Measurements from ENCODE around the gene ZCCHC2. TPM values are rescaled to one million over a fixed set of nuclear protein-coding genes. Genes with fewer than 3 reads are reported as not detected.

Gene ZCCHC2
- total and polyA plus RNA-seq, 9 of the 15 experiments (the other 6 are each of a cell fraction or from before 2014, with no cell fraction given), result 1.0 to 9.2 (median 6.0) TPM

- TF ChIP-seq ZNF280B (CRISPR knock-in tag; IDR thresholded peaks at IDR 0.05) (no peak), ATF3 (IDR thresholded peaks at IDR 0.05) (no peak), ATF3 (CRISPR knock-in tag; conservative IDR thresholded peaks at IDR 0.05) (no peak), ARID2 (IDR thresholded peaks at IDR 0.05) (no peak), SMARCA5 (IDR thresholded peaks at IDR 0.05) (no peak), BRD9 (IDR thresholded peaks at IDR 0.05; ENCODE audit: low read depth, partially characterized antibody) (no peak), CREB1 (IDR thresholded peaks at IDR 0.05) (no peak), CREB1 (CRISPR knock-in tag; IDR thresholded peaks at IDR 0.05) (no peak), CBX2 (IDR thresholded peaks at IDR 0.05; ENCODE audit: insufficient read depth, low read length, poor library complexity, severe bottlenecking) (no peak), NFE2 (IDR thresholded peaks at IDR 0.05; ENCODE audit: low read depth) (no peak)
Observed at GRCh38 chr18:62612289-62612645, 89.4 kb downstream of the ZCCHC2 start (continued).

GRCh38 chr18:62612776-62613175, 90.0 kb downstream of the ZCCHC2 start:
- POLR2A ChIA-PET, result no interaction called here
- Histone ChIP-seq H3K36me3 (ENCODE audit: control insufficient read depth, insufficient read depth, low read length) (no peaks in the 10 kb centered on the region), H3K79me2 (ENCODE audit: control insufficient read depth, insufficient read depth, low read length) (no peaks in the 10 kb centered on the region), H3K27me3 (ENCODE audit: control insufficient read depth in 2 of 2, insufficient read depth in 2 of 2, low read length in 2 of 2) (peaks cover 2 to 12% of the 10 kb centered on the region in 2 experiments; a peak in 3 of 5 replicates), H3K9me1 (ENCODE audit: control insufficient read depth, insufficient read depth, low read length) (no peaks in the 10 kb centered on the region), H2AFZ (ENCODE audit: low read depth, low read length) (no peak overlapping the region), H4K20me1 (replicated peaks; ENCODE audit: control insufficient read depth, insufficient read depth, low read length) (no peaks in the 10 kb centered on the region), H3K4me2 (ENCODE audit: insufficient read depth, low read length) (no peak overlapping the region), H3K27ac (ENCODE audit: extremely low read depth, low read depth, low read length) (no peak overlapping the region), H3K4me3 (no peak overlapping the region), H3K4me1 (replicated peaks in 1 of 2; ENCODE audit: control insufficient read depth in 2 of 2, insufficient read depth in 2 of 2, low read length in 2 of 2) (peaks cover 19 to 20% of the 10 kb centered on the region in 2 experiments; a peak in 4 of 5 replicates), H3K9me3 (replicated peaks; ENCODE audit: control insufficient read depth, insufficient read depth, low read depth, low read length) (no peaks in the 10 kb centered on the region), H3K9ac (ENCODE audit: insufficient read depth in 1 of 2, low read depth in 2 of 2, low read length in 2 of 2) (no peak overlapping the region)
- DNase-seq (ENCODE audit: extremely low read depth in 1 of 4, low spot score in 3 of 4) (no peak), FAIRE-seq (no peak), ATAC-seq (no peak)
- 82% methylated on average over 4 of the region's 4 CpGs for WGBS (ENCODE audit: insufficient coverage, low coverage, missing lambda C conversion rate)
- CTCF ChIA-PET (ENCODE audit: low intra/inter-chr PET ratio), result no interaction called here
- in situ Hi-C loops (cut with MboI) (no loop called here), intact Hi-C loops (cut with micrococcal nuclease) (no loop called here)
- no TSS peak for BruUV-seq (replicated peaks)
- TF ChIP-seq ATF4 (CRISPR knock-in tag; IDR thresholded peaks at IDR 0.05) (no peak), HMG20B (CRISPR knock-in tag; IDR thresholded peaks at IDR 0.05) (no peak), POLR3A (IDR thresholded peaks at IDR 0.05; ENCODE audit: borderline replicate concordance, extremely low read depth, insufficient read depth, insufficient read length) (no peak), HDAC2 (IDR thresholded peaks at IDR 0.05) (no peak), ZNF584 (CRISPR knock-in tag; IDR thresholded peaks at IDR 0.05; ENCODE audit: low read depth) (no peak), TEAD2 (tag; IDR thresholded peaks at IDR 0.05) (no peak)

Data from K562 (cell line).